Neural cell (in vitro differentiated cells): Measurements from ENCODE around the gene MOCS1.

ENCODE experiments used
- EZH2 ChIP-seq: fragments of 200-600, 300-800 bp; shearing (Covaris generic), sonication (generic); IDR thresholded peaks from 2 replicates; pipeline ENCODE4 v1.6.1; 2014; ENCODE audit warnings: antibody characterized with exemption, low read length, borderline replicate concordance, mild to moderate bottlenecking; ENCODE audit not compliant: insufficient read depth, poor library complexity, severe bottlenecking
- POLR2AphosphoS5 ChIP-seq: IDR thresholded peaks from 2 replicates; pipeline ENCODE4 v1.6.1; 2012

GRCh38 chr6:39945626-39946025 lies 11.4 kb upstream of the MOCS1 start:
- TF ChIP-seq POLR2AphosphoS5 (no peak), EZH2 (no peak)
